GM18861 (cell line): Measurements from ENCODE around the gene SYNDIG1L.
"Not testable (repeated sequence)": the region's sequence is repeated elsewhere in the genome, so short reads cannot be mapped to it uniquely, and the experiment has no call there.

Experiments
- ATAC-seq: cut with Tn5 transposase; IDR thresholded peaks from one replicate; pipeline ENCODE4 v1.9.1; 2021; ENCODE audit not compliant: unreplicated experiment

The SYNDIG1L gene

DNA sequence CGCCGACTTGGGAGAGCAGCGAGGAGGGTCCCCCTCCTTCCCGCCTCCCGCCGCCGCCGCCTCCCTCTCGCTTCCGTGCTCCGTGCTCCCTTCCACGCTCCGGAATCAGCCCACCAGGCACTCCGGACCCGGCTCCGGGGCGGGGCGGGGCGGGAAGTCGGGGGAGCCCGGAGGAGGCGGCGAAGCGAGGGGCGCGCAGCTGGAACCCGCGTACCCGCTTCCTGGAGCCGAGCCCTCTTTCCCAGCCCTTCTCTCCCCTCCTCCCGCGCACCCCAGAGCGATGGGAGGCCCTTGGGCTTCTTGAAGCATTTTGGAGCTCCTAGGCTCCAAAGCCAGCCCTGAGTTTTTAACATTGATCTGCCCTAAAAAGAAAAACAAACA, at the start of gene SYNDIG1L:
SYNDIG1L (minus strand) TSS at position 9 of the 381 bp plus-strand sequence. CDS start 16,466 bp downstream, outside the sequence.
- ATAC-seq = no peak

DNA sequence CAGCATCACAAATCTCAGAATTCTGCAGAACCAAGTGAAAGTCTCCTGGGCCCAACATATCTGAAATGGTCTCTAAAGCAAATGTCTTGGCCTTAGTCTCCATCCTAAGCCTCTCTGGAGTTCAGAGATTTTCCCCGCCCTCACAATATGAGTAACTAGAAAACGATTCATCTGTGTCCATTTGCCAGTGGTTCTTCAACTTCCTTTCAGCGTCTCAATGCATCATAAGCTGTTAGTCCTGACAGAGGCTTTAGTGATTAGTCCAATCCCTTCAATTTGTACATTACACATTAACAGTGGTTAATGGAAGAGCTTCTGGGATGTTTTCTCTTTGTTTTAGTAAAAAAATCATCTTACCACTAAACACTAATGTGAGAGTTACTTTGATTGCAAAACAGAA, 49.7 kb upstream of the SYNDIG1L start:
- no peak for ATAC-seq

DNA sequence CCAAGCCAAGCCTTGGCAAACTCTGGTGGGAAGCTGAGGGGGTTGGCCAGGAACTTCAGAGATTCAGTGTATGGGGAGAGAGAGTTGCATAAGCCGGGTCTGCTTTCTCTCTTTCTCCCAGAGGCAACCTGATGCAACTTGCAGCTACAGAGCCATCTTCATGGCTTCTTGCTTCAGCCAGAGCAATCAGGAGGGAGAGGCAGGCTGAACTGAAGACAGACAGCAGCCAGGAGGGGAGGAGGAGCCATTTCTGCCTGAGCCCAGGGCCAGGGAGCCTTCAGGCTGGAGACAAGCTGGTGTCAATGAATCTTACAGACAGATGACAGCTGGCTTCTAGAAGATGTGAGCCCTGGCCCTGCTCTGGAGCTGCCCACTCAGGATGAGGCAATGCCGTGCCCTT, 48.4 kb upstream of the SYNDIG1L start:
- no peak for ATAC-seq

DNA sequence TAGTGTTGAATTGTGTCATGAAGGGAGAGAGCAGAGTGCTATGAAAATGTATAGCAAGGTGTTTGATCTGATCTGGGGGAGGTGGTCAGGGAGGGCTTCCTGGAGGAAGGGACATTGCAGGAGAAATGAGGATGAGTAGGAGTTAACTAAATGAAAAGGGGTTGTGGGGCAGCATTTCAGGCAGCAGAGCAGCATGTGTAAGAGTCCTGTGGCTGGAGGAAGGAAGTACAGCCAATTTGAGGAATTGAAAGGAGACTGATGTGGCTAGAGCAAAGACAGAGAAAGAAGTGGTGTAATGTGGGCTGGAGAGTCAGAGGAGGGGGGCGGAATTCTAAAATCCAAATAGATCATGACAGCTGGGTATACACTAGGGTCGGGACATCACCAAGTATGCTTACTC, 46.6 kb upstream of the SYNDIG1L start:
- ATAC-seq = no peak

DNA sequence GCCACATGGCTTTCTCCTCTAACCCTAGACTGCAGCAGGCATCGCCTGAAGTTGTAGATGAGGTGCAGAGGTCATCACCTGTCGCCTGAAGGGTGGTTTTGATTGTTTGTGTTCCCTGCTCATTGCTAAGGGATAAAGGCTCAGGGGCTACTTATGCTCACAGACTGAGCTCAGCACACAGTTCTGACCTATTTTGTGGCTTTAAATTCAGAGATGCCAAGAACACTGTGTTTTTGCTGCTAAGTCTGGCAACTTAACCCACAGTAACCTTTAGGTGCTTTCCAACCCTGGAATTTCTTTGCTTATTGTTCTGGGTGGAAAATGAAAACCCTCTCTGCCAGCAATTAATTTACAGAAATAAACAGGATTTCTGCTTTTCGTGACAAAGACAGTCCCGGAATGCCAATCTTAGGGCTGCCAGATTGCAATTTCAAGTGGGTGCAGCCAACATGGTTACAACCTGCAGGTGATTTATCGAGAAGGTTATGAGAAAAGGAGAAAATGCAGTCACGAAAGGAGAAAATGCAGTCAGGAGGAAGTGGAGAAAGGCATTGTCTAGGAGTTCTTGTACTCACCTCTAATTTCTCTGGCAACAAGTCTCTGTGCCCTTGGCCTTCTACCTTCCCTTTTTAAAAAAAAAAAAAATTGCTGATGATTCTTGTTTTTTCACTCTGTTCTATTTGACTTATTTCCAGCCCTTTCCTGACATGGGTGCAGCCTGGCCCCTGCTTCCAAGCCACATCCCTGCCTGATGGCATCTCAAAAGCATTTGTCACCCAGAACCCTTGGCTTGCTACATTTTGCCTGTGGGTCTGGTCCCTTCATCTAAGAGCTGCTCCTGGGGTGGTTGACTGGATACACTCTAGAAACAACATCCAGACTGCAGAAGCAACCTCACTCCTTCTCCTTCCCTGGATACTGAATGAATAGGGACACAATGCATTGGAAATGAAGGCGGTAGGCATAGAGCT, 43.8 kb upstream of the SYNDIG1L start:
- ATAC-seq = no peak

DNA sequence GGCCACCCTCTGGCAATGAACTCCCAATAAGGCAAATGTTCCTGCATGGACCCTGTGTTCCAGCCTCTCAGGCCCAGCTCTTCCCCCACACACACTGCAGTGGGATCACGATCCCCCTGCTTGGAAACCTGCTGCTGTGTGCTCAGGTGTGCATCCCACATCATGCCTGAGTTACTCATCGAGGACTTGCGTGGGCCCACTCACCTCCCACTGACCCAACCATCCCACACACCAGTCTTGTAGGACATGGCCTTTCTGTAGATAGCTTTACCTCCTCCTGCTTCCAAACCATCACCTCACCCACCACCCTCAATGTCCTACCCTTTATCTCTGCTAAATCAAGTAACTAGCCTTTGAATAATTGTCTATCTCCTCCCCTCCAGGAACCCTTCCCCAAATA, 42.5 kb upstream of the SYNDIG1L start:
- ATAC-seq = no peak

DNA sequence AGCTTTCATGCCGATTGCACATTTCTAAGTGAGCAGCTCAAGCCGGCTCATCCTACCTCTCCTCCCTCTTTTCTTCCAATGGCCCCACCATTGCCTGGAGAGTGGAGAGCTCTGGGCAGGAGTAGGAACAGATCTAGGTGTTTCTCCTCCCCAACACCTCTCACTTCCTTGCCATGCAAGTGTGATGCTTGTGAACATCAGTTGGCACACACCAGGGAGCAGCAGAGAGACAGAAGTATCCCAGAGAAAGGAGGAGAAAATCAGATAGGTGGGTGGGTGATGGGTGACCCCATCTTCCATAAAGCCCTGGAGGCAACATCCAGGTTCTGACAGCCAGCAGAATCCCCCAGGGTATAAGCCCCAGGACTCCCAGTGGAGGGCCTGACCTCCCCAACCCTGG, 39.3 kb upstream of the SYNDIG1L start:
- no peak for ATAC-seq

DNA sequence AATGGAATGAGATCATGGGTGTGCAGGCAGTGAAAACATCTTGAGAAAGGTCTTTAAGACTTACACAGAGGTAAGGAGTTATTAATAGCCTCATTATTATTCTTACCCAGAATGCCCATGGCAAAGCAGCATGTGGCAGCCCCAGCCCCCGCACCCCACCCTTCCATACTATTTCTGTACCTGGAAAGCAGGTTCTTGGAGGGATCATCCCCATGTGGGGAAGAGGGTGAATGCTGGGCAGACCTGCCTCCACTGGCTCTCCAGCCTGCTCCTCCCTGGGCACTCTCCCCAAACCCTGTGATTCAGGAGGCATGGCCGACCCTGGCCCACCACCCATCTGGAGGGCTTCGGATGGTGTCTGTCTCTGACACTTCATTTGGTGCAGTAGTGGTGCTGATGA, 38.8 kb upstream of the SYNDIG1L start:
- ATAC-seq = no peak

DNA sequence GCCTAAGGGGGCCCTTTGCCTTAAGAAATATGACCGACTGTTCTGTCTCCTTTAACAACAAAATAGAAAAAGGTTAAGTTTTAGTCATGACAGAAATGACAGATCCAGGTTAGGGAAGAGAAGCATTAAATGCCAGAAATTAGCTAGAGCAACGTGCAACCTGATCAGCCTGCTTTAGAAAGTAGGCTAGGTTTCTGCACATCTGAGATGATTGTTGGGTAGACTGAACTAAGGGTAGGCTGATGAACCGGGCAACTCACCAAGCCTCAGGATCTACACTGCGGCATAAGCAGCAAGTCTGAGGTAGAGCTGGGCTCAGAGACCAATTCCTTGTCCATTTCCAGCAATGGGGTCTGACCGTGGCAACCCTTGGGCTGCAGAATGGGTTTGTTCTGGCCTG, 37.7 kb upstream of the SYNDIG1L start:
- no peak for ATAC-seq

DNA sequence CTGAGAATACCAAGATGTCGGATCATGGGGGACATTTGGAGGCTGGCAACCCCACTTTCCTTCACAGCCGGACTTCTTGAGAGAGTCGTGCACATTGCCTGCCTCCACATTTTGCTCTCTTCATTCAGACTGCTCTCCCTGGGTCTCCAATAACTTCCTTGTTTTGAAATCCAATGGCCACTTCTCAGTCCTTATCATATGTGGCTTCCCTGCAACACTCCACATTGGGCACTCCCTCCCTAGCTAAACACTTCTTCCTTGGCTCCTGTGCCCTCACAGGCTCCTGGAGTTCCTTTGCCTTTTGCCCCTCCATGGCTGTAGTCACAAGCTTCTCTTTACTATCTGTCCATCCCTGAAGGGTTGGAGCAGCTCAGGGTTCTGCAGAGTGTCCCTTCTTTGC, 37.0 kb upstream of the SYNDIG1L start:
- no peak for ATAC-seq

DNA sequence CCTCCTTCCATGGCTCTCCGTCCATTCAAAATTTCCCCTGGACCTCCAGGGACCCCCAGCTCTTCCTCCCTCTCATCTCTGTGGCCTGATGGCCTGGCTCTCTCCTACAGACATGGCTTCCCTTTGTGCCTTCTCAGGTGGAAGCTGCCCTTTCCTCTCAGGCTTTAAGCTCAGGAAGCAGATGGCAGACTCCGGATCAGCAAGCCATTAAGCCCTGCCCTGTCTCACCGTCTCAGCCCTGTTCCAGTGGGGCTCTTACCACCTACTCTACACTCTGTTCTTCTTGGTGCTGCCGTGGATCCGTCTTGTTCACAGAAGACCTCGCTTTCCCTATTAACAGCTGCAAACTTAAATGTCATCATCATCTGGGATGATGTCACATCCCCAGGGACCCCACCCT, 34.0 kb upstream of the SYNDIG1L start:
- no peak for ATAC-seq

DNA sequence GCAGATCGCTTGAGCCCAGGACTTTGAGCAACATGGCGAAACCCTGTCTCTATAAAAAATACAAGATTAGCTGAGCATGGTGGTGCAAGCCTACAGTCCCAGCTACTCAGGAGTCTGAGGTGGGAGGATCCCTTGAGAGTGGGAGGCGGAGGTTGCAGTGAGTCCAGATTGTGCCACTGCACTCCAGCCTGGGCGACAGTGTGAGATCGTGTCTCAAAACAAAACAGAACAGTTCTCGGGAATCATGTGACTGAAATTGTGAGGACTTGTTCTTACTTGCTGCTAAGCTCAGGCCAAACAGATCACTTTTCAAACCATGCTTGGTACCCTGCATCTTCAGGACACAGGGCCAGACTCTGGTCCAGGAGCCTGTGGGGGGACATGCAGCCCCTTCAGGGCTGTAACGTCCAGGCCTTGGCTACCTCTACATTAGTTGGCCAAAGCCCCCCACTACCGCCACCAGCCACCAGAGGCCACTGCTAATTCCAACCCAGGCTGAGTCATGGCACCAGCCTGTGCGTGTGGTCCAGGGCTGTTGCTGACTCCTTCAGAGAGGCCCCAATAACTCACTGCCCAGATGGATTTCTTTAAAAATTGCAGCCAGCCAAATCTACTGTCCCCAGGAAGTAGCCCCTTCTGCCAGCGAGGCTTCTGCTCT, 33.4 kb upstream of the SYNDIG1L start:
- no peak for ATAC-seq

DNA sequence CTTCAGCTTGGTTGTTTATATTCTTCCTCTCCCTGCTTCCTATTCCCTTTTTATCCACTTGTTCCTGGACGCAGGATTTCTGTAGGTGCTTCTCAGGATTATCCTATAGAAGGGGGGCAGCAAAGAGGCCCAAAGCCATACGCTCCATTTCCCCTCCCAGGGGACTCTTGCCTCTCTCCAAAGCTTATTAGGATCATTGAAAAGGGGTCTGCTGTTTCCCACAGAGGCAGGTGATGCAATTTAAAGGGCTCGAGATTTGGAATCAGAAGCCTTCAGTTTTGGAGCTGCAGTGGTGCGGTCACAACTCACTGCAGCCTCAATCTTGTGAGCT, 31.5 kb upstream of the SYNDIG1L start:
- ATAC-seq = no peak

DNA sequence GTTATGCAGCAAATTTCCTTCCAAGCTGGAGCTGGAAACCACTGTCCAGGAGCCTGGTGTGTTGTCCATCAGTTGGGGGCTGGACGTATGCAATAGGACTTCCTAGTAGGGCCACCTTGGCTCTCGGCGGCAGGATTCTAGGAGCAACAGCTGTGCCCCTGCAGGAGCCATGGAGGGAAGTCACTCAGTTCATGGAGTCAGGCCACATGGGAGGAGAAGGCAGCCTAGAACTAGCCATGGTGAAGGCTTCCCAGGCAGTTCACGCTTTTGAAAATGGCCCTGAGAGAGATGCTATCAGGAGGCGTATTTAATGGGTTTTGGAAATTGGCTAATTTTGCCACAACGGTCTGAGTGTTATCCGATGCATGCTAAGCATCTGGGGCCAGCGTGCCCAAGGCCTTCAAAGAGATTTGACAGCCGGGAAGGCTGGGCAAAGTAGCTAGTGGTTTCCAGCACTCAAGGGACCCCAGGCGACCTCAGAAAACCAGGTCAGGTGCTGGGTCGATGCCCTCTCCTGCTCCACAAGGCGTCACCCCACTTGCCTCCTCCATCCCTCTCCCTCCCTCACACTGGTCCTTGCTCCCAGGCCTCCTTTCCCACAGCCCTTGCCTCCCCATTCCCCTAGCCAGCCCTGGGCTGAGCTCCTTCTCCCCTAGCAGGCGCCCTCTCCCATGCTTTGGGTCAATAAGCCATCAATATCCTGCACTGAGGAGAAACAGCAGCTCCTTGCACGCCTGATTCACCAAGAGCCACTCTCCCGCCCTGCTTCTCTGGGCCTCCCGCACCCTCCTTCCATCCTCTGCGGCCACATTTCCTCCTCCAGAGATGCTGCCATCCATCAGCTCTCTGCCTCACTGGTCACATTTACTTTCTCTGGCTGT, 30.9 kb upstream of the SYNDIG1L start:
- ATAC-seq = no peak

DNA sequence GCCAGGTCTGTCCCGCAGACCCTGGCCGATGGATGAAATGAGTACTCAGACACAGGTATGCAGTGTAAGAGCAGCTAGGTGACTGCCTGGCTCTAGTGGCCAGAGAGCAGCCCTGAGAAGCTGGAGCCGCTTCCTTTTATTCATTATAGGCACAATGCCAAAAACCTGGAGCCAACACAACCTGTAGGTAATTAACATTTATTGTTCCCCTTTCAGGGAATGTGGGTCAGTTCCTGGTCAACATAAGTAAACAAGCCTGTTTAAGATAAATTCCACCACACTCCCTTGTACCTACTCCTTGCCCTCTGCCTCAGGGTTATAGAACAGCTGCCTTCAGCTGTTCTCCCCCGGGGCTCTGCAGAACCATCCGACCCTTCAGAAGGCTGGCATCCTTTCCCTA, 28.4 kb upstream of the SYNDIG1L start:
- ATAC-seq = not testable (repeated sequence)

DNA sequence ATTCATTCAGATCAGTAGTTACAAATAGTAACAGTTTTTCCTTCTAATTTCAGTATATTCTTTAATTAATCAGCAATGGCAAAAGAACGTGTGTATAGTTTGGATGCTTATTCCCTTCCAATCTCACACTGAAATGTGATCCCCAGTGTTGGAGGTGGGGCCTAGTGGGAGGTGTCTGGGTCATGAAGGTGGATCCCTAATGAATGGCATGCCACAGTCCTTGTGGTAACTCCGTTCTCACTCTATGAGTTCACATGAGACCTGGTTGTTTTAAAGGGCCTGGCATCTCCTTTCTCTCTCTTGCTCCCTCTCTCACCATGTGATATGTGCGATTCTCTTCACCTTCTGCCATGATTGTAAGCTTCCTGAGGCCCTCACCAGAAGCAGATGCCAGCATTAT, 18.9 kb upstream of the SYNDIG1L start:
- no peak for ATAC-seq

DNA sequence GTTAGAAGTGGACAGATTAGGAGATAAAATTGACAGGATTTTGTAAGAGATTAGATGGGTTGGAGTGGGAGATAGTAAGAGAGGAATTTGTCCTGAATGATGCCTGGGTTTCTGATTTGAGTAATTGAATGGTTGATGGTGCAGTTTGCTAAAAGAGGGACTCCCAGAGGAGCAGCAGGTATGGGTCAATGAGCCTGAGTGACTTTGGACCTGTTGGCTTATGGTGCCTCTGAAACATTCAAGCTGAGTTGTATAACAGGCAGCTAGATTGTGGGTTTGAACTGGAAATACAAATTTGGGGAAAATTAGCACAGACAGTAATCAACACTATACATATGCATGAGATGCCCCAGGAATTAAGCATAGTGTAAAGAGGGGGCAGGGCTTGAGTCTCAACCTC, 16.7 kb upstream of the SYNDIG1L start:
- no peak for ATAC-seq

DNA sequence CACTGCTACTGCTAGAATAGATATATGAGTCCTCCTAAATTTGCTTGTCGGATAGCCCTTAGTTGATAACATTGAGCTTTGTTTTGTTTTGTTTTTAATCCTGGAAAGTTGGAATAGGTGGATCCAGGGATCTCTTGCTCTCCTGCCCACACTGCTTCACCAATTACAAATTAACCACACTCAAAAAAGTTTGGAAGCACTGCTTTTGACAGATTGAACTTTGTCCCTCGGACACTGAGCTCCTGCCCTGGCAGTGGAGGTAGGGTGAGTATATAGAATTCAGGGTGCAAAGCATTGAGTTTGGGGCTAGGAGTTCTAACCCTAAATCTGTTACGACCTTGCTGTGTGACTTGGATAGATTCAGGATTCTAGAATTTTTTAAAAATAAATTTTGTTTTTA, 15.1 kb upstream of the SYNDIG1L start:
- ATAC-seq = no peak

DNA sequence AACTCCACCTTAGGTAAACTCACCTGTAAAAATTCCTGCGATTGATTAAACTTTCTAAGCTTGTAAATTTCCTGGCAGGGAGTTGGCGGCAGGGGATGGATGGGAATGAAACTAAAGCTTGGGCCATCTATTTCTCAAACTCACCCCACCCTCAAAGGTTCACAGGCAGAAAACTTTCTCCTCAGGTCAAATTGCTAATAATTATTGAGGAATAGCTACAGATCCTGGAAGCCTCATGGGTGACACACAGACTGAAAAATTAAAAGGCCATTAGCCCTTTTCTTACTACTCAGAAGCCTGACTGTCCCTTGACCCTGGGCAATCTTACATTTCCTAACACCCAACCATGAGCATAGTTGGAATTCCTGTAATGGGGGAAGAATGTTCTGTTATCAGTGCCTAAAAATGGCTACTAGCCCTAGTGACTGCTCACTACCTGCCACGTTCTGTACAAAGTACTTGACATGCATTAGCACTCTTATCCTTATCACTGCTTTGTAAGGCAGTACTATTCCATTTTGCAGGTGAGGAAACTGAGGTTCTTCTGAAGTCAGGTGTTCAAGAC, 12.4 kb upstream of the SYNDIG1L start:
- ATAC-seq = no peak

DNA sequence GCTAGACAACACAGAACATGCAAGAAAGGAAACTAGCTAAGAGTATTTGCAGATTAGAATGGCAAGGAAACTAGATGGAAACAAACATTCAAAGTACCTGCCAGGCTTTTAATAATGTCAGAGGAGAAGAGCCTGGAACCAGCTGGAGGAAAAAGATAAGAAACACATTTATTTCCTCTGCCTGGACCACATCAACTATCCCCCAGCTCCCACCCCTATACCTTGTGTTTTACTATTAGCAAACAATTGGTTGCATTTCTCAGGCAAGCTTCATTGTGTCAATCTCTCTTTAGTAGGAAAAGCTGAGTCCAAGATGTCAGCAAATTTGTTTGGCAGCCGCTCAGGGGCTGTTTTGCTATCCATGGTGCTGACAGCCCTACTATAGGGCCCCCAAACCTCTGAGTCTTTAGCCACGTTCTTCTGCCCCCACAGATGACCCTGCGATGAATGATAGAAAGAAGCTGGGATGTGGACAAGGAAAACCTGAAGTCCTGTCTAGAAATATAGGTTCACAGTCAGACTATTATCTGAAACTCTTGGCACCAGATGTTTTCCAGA, 11.6 kb upstream of the SYNDIG1L start:
- ATAC-seq = no peak

DNA sequence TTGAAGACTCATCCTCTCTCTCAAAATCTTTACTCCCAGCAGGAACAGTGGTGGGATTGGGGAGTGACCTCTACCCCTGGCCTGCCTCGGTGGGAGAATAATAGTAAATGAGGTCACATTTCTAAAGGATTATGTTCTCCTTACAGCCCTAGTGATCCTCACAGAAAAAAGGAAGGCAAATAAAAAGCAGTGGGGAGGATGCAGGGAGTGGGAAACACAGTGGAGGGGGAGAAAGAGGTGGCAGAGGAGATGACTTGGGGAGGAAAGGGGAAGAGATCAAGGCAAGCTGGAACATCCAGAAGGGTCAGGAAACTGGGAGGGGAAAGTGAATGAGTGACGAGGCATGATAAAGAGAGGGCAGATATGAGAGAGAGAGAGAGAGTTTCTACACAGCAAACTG, 8.3 kb upstream of the SYNDIG1L start:
- no peak for ATAC-seq
